ENCODE measurements around the gene LKAAEAR1. TPM values are rescaled to one million over a fixed set of nuclear protein-coding genes. Genes with fewer than 3 reads are reported as not detected.

Gene LKAAEAR1
- total RNA-seq, 1 experiment from 2014 or later = 1.7 TPM

DNA sequence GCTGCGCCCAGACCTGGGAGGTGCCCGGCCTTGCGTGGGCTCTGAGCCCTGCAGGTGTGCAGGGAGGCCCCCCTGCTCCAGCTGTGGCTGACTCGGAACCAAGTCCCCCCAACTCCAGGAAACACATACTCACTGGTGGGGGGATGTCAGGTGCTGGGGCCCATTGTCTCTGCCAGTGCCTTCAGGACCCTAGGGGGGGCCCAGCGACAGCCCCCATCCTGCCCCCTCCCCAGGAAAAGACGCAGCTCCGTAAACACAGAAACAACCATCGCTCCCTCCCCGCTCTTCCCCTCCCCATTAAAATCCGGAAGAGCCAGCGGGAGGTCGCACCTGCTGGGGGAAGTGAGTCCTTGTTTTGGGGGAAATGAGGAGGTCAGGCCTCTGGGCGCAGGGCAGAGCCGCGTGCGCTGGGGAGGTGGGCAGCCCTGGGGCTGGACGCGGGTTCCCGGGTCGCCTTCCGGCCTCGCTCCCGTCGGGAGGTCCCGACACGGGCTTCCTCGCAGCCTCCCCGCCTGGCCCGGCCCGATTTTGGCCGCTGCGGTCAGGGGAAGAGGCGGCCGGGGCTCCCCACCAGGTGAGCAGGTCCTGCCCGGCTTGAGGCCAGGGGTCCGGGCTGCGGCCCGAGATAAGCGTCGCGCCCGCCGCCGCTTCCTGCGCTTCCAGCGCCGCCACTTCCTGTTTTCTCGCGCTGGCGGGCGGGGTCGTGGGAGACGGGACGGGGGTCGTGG is 42.0 kb downstream of the LKAAEAR1 start (continued):
- TF ChIP-seq HMGXB4 (CRISPR knock-in tag; IDR thresholded peaks at IDR 0.05) (0 out of 2 replicates have a peak, but pooled peaks have one; percentile 17), USF2 (CRISPR knock-in tag; IDR thresholded peaks at IDR 0.05) (no peak), ETV6 (CRISPR knock-in tag; IDR thresholded peaks at IDR 0.05) (peak; percentile 72; the same call in 1 of the 2 replicates)

- Mint-ChIP-seq H3K27ac (no peak overlapping the region), H3K4me3 (peak overlapping the region; percentile 62), H3K9me3 (no peaks in the 10 kb centered on the region), H3K27me3 (ENCODE audit: low read depth) (peaks cover 71% of the 10 kb centered on the region), H3K4me1 (peaks cover 34% of the 10 kb centered on the region), H3K36me3 (no peaks in the 10 kb centered on the region)
- TF ChIP-seq IRF2 (CRISPR knock-in tag; IDR thresholded peaks at IDR 0.05; ENCODE audit: borderline replicate concordance, low read depth) = no peak
- TF ChIP-seq CTCF (IDR thresholded peaks at IDR 0.05) = no peak
- TF ChIP-seq NFATC4 (CRISPR knock-in tag; IDR thresholded peaks at IDR 0.05) = no peak
- TF ChIP-seq, protein P1, sequence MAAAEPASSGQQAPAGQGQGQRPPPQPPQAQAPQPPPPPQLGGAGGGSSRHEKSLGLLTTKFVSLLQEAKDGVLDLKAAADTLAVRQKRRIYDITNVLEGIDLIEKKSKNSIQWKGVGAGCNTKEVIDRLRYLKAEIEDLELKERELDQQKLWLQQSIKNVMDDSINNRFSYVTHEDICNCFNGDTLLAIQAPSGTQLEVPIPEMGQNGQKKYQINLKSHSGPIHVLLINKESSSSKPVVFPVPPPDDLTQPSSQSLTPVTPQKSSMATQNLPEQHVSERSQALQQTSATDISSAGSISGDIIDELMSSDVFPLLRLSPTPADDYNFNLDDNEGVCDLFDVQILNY (CRISPR knock-in tag; IDR thresholded peaks at IDR 0.05) = no peak
- no peak for TF ChIP-seq FOXJ3 (CRISPR knock-in tag; IDR thresholded peaks at IDR 0.05; ENCODE audit: borderline replicate concordance)
- TF ChIP-seq NR3C1 (CRISPR knock-in tag; conservative IDR thresholded peaks at IDR 0.05; ENCODE audit: low read depth) = no peak
- TF ChIP-seq, protein P2, sequence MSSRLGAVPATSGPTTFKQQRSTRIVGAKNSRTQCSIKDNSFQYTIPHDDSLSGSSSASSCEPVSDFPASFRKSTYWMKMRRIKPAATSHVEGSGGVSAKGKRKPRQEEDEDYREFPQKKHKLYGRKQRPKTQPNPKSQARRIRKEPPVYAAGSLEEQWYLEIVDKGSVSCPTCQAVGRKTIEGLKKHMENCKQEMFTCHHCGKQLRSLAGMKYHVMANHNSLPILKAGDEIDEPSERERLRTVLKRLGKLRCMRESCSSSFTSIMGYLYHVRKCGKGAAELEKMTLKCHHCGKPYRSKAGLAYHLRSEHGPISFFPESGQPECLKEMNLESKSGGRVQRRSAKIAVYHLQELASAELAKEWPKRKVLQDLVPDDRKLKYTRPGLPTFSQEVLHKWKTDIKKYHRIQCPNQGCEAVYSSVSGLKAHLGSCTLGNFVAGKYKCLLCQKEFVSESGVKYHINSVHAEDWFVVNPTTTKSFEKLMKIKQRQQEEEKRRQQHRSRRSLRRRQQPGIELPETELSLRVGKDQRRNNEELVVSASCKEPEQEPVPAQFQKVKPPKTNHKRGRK (CRISPR knock-in tag; IDR thresholded peaks at IDR 0.05; ENCODE audit: borderline replicate concordance) = no peak
- CTCF ChIA-PET = interaction anchor here (0.7 to 5.0 kb wide), 3 partner anchors 11 to 61 kb away, joined by 3 to 53 read pairs (median 9); partner anchors contain the start of gene PRPF6
- DNase-seq (ENCODE audit: low spot score) (no peak), ATAC-seq (no peak)
- POLR2A ChIA-PET = no interaction called here
These were observed 42.5 kb downstream of the LKAAEAR1 start for GRCh38 chr20:64041781-64042053.

DNA sequence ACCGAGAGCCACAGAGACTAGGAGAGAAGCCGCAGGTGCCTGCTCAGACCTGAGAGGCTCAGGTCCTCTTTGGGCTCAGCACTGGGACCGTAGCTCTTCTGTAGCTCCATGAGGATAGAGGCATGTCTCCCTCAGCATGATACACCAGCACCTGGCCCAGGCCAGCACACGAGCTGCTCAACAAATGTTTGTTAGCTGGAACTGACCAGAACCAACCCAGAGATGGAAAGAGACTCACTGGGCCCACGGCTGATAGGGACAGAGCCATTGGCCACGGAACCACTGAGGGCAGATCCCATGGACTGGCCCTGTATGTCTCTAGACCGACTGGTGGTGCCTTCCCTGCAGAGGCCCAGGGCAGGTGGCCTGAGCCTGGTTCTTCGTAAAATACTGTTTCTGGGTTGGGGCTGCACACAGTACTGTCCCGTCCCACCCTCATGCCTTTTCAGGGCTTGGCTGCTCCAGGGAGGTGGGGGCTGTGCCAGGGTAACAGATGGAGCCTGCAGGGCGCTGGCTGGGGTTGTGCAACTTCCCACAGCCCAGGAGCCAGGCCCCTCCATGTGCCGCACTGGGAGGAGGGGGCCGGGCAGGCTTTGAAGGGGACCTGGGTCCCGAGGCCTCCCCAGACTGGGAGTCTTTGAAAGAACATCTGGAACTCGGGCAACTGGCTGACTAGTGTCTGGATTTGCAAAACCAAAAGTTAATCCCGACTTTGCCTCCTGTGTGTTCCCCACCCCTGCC is 43.0 kb downstream of the LKAAEAR1 start:
- ATAC-seq (no peak), DNase-seq (ENCODE audit: low spot score) (no peak)
- Mint-ChIP-seq H3K27me3 (ENCODE audit: low read depth) (peaks cover 66% of the 10 kb centered on the region), H3K36me3 (no peaks in the 10 kb centered on the region), H3K27ac (no peak overlapping the region), H3K4me3 (peak overlapping the region; percentile 62), H3K4me1 (peaks cover 36% of the 10 kb centered on the region), H3K9me3 (no peaks in the 10 kb centered on the region)
- ChIA-PET POLR2A (no interaction called here), CTCF (interaction anchor here (1.1 to 6.1 kb wide), 6 partner anchors 12 to 79 kb away, joined by 3 to 53 read pairs (median 28); partner anchors contain the start of genes PRPF6, SAMD10 and TCEA2)
- TF ChIP-seq CBFB (CRISPR knock-in tag; IDR thresholded peaks at IDR 0.05; ENCODE audit: low read depth) (no peak), RORB (CRISPR knock-in tag; IDR thresholded peaks at IDR 0.05) (no peak), EMX1 (CRISPR knock-in tag; IDR thresholded peaks at IDR 0.05) (no peak), ZNF232 (CRISPR knock-in tag; IDR thresholded peaks at IDR 0.05) (no peak), ZBTB43 (CRISPR knock-in tag; IDR thresholded peaks at IDR 0.05) (no peak), ZNF138 (CRISPR knock-in tag; conservative IDR thresholded peaks at IDR 0.05) (no peak), NFE2L1 (CRISPR knock-in tag; IDR thresholded peaks at IDR 0.05) (no peak), CDX4 (CRISPR knock-in tag; IDR thresholded peaks at IDR 0.05; ENCODE audit: borderline replicate concordance) (no peak)
- TF ChIP-seq, protein P3, sequence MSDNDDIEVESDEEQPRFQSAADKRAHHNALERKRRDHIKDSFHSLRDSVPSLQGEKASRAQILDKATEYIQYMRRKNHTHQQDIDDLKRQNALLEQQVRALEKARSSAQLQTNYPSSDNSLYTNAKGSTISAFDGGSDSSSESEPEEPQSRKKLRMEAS (CRISPR knock-in tag; IDR thresholded peaks at IDR 0.05) = no peak
- TF ChIP-seq, protein P4, sequence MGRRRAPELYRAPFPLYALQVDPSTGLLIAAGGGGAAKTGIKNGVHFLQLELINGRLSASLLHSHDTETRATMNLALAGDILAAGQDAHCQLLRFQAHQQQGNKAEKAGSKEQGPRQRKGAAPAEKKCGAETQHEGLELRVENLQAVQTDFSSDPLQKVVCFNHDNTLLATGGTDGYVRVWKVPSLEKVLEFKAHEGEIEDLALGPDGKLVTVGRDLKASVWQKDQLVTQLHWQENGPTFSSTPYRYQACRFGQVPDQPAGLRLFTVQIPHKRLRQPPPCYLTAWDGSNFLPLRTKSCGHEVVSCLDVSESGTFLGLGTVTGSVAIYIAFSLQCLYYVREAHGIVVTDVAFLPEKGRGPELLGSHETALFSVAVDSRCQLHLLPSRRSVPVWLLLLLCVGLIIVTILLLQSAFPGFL (CRISPR knock-in tag; IDR thresholded peaks at IDR 0.05; ENCODE audit: borderline replicate concordance) = no peak

Data from WTC11 (cell line).